HS-5 (cell line): ENCODE data around the gene PRMT3.
A peak's percentile ranks its signal among the peaks of the same experiment; 100 is the strongest.
"Not testable (repeated sequence)": the region's sequence is repeated elsewhere in the genome, so short reads cannot be mapped to it uniquely, and the experiment has no call there.

ENCODE experiments used
- DNase-seq: peaks from one replicate; pipeline ENCODE4 v3.0.0-alpha.2; 2012; ENCODE audit warnings: low read depth

Gene PRMT3

GRCh38 chr11:20387261-20388095 is at the start of gene PRMT3:
TSS of gene PRMT3 (plus strand) at chr11:20387716. CDS start at chr11:20387747, 31 bp downstream.
- peak; percentile 80 for DNase-seq

GRCh38 chr11:20342347-20343141 is 45.0 kb upstream of the PRMT3 start:
- DNase-seq, result no peak

DNA sequence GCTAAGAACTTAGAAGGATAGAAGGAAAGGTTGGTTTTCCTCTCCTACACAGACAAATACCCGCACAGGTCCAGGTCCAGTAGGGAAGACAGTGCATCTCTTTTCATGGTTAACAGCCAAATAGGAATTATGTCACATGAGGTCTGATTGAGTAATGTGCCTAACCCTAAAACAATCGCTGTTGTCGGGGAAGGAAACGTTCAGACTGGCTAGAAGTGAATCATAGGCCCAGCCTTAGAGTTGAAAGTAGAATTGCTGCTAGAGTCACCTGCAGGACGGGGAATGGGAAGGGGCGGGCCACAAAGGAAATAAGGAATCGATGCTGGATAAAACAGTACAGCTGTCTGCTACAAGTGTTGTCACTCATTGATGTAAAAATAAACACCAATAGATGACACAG is 36.4 kb upstream of the PRMT3 start:
- no peak for DNase-seq

GRCh38 chr11:20351751-20352262 is 35.7 kb upstream of the PRMT3 start:
- DNase-seq, result no peak

DNA sequence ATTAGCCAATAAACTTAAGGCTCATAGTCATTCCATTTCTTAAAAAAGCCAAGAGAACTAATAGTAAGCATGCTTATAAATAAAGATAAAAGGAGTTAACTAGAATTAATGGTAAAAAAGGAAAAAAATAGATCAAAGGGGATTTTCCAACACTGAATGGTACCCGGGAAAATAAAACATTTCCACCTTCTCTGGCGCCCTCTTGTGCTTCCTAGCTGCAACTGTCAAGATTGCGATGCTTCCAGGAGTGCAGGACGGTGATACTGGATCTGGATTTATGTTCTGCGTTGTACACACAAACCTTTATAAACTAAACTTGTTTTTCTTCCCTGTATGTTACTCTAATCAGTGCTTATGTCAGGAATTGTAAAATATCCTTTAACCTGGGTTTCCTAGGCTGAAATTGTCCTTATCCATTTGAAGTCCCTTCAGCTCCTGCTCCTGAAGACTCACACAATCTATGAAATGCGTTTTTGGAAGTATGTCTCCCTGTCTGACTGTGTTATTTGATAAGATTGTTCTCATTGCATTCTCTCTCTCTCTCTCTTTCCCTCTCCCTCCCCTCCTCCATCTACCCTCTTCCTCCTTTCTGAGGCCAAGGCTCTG is 33.6 kb upstream of the PRMT3 start:
- no peak for DNase-seq

GRCh38 chr11:20355221-20356219 is 32.0 kb upstream of the PRMT3 start:
- DNase-seq, result no peak

DNA sequence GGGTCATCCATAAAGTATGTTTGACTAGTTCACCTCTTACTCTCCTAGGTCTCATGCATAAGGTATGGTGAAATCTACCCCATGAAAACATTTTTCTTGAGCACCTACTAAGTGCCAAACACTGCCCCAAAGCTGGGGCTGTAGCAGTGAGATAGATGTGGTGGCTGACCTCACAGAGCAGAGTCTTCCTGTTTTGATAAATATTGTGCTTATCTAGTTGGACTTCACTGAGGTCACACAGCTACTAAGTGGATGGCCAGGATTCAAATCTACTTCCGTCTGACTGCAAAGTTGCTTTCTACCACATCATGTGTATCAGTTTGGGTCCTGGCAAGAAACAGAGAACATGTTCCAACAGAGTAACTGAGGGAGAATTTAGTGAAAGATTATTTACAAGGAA is 30.4 kb upstream of the PRMT3 start:
- DNase-seq, result no peak

GRCh38 chr11:20360650-20361049 is 26.9 kb upstream of the PRMT3 start:
- DNase-seq, result no peak

DNA sequence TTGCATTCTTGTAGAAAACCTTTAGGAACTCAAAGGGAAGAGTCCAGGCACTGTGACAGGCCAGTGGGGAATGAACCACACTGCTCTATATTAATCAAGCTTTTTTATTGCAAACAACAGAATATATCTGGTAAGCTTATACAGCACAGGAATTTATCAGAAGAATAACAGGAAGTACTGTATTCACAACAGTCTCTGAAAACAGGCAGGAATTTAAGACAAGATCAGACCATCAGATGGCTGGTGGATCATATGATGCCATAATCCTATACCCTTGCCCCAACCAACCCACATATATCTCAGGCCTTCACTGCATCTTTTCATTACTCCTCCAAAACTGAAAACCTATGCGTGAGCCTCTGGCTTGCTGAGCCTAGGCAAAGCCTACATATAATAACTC is 25.0 kb upstream of the PRMT3 start:
- DNase-seq, result no peak

DNA sequence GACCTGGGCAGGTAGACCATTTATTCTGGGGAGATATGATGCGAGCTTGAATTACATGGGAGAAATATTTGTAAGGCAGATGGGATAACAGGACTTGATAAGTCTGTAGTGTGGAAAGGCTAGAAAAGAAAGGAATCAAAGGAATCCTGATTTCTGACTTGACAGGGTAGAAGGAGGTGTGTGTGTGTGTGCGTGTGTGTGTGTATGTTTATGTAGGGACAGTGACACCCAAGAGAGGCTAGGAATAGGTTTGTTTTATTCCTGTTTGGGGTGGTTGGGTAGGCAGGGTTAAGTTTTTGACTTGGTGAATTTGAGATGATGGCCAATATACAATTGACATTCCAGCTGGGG is 24.4 kb upstream of the PRMT3 start:
- DNase-seq, result no peak

DNA sequence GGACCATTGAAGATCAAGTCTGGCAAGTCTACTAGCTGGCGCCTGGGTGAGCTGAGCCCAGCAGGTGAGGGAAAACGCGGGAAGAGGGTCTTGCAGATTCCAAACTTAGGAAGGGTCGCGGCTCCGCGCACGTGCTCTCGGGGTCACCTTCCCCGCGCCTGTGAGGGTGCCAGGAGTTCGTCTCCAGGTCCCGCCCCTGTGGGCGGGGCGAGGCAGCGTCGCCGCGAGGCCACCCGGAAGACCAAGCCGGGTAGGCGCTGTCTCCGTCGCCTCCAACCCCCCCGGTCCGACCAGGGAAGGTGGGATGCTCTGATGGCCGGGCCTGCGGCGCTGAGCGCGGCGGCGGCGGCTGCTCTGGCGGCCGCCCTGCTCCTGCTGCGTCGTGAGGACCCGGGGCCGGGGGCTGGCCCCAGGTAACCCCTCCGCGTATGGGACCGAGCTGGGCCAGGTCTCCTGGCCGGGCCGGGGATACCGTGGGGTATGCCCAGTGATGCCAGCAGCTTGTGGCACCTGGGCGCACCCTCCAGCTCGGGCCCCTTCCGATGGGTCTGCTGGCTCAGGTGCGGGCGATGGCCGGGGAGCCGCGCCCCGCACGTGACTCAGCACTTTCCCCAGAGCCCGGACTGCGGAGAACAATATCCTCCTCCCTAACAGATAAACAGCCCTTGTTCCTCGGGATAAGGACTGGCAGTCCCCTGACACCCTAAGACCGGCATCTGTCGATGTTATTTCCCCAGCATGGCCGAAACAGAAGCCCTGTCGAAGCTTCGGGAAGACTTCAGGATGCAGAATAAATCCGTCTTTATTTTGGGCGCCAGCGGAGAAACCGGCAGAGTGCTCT is 23.8 kb upstream of the PRMT3 start, which contains the start of gene HTATIP2:
HTATIP2 (plus strand) TSS at position 215 of the 841 bp plus-strand sequence; CDS start at position 739, 524 bp downstream.
- DNase-seq, result no peak

DNA sequence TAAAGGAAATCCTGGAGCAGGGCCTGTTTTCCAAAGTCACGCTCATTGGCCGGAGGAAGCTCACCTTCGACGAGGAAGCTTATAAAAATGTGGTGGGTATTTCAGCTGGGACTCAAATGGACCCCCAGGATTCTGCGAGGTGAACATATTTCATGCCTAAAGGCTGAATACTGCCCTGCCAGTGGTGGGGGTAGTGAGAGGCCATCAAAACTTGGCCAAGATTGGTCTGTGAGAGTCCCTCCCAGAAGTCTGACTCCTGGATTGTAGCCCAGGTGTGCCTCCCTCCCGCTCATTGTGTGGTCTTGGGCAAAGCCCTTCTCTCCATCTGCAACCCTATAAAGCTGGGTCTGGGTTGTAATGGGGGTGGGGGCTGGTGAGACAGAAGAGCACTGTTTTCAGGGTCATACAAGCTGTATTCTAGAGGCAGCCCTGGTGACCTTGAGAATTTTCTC is 23.1 kb upstream of the PRMT3 start:
- no peak for DNase-seq

DNA sequence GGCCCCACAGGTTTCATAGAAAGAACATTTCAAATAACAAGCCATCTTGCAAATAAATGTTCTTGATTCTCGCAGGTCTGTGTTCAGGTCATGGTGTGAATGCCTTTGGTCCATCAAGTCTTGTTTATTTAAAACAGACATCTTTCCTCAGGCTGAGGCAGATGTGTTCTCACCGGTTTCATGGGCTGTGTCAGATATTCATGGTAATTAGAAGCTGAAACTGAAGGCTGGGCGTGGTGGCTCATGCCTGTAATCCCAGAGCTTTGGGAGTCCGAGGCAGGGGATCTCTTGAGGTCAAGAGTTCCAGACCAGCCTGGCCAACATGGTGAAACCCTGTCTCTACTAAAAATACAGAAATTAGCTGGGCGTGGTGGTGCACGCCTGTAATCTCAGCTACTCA is 22.1 kb upstream of the PRMT3 start:
- DNase-seq, result not testable (repeated sequence)

DNA sequence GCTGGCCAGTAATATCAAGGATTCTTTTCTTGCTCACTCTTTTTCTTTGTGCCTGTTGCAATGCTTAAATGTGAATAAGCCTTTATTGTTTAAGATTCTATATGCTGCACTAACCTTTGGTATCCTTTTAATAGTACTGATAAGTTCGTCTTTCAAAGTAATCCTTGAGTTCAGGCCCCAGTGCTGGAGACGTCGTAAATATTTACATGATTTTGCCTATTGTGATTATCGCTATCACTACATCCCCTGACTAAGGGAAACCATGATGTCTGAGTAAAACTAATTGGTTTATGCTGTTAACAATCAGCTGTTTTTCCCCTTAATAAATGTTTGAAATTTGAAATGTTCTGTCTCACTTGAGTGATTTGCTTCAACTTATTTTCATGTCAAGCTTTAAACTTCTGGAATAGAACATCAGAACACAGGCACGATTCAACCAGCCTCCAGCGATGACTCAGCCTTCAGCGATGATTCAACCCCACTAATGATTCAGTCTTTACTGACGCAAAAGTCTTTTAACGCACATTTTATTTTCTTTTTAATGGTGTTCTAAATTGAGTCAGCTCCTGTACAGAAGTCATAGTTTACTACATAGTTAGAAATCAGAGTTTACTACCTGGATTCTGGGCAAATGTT is 20.1 kb upstream of the PRMT3 start:
- DNase-seq, result peak; percentile 84

- no peak for DNase-seq
Measured at GRCh38 chr11:20368438-20368837, 19.1 kb upstream of the PRMT3 start.

DNA sequence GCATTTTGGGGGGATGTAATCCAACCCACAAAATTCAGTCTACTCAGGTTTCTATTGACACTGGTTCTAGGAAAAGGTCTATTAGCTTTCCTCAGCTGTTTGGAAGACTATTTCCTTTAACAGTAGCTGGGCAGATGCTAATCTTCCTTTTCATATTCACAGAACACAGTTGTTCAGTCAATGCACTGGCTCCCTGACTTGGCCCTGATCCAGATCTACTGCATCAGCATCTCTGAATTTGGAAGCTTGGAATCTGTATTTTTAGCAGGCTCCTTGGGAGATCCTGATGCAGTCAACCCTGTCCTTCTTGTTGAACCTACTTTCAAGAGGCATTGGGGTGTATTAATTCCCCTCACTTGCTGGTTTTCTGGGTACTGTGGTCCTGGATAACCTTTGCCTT is 17.7 kb upstream of the PRMT3 start:
- no peak for DNase-seq

DNA sequence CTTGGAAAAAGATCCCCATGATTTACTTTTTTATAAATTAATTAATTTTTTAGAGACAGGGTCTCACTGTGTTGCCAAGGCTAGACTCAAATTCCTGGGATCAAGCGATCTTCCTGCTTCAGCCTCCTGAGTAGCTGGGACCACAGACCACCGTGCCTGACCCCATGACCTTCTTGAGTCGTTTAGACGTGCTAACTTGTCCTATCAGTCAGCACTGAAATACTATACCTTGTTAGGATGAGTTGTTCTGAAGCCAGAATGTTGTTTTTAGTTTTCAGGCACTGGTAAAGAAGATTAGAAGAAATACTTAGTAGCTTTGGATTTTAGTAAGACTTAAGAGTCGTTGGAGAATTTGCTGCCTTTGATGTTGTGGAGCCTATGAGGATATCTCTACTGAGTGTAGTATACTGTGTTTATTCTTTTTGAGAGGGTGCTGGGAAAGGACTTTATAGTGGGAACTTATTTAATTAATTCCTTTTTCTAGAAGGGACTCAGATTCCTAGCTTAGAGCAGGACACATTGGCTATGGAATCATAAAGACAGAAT is 15.4 kb upstream of the PRMT3 start:
- no peak for DNase-seq

GRCh38 chr11:20373147-20373546 is 14.4 kb upstream of the PRMT3 start:
- no peak for DNase-seq

GRCh38 chr11:20373568-20374209 is 13.8 kb upstream of the PRMT3 start:
- no peak for DNase-seq
